Urothelium cell line (cell line): ENCODE measurements around the gene TIPARP.

ENCODE experiments used
- DNase-seq: peaks from one replicate; pipeline ENCODE4 v3.0.0; 2011; ENCODE audit warnings: low spot score, mixed read lengths
- FAIRE-seq: peaks from 2 replicates; lab custom pipeline; 2011; peaks lifted over from hg19 to GRCh38; lab: Jason Lieb, UNC

TIPARP gene

GRCh38 chr3:156675830-156676767 lies 1.7 kb downstream of the TIPARP start:
- peak; percentile 26 for DNase-seq
- FAIRE-seq, result no peak

- DNase-seq, result no peak
- no peak for FAIRE-seq
These were observed 2.5 kb downstream of the TIPARP start for GRCh38 chr3:156676768-156677479.

- DNase-seq (no peak), FAIRE-seq (no peak)
These were observed 3.1 kb downstream of the TIPARP start for GRCh38 chr3:156677536-156677935.

GRCh38 chr3:156678197-156678596 lies 3.8 kb downstream of the TIPARP start:
- DNase-seq (no peak), FAIRE-seq (no peak)

GRCh38 chr3:156680243-156680914 lies 6.0 kb downstream of the TIPARP start:
- FAIRE-seq, result no peak
- no peak for DNase-seq

- FAIRE-seq, result no peak
- DNase-seq, result no peak
These were observed 6.6 kb downstream of the TIPARP start for GRCh38 chr3:156681002-156681401.

- DNase-seq (no peak), FAIRE-seq (no peak)
These were observed 8.1 kb downstream of the TIPARP start for GRCh38 chr3:156682501-156682900.

GRCh38 chr3:156682963-156683362 lies 8.6 kb downstream of the TIPARP start:
- no peak for FAIRE-seq

GRCh38 chr3:156685198-156685597 lies 10.8 kb downstream of the TIPARP start:
- no peak for FAIRE-seq

More at GRCh38 chr3:156682963-156683362, 8.6 kb downstream of the TIPARP start:
- no peak for DNase-seq

GRCh38 chr3:156685752-156686151 lies 11.4 kb downstream of the TIPARP start:
- FAIRE-seq, result no peak
- no peak for DNase-seq

More at GRCh38 chr3:156685198-156685597, 10.8 kb downstream of the TIPARP start:
- DNase-seq, result no peak

GRCh38 chr3:156687023-156687422 lies 12.6 kb downstream of the TIPARP start:
- FAIRE-seq (no peak), DNase-seq (no peak)

GRCh38 chr3:156688632-156689452 lies 14.5 kb downstream of the TIPARP start:
- FAIRE-seq, result no peak
- DNase-seq, result no peak

GRCh38 chr3:156689608-156690007 lies 15.2 kb downstream of the TIPARP start:
- no peak for DNase-seq
- no peak for FAIRE-seq

- FAIRE-seq (no peak), DNase-seq (no peak)
These were observed 17.5 kb downstream of the TIPARP start for GRCh38 chr3:156691920-156692319.

- no peak for DNase-seq
- FAIRE-seq, result no peak
These were observed 18.8 kb downstream of the TIPARP start for GRCh38 chr3:156693166-156693565.

- no peak for FAIRE-seq
- no peak for DNase-seq
These were observed 20.1 kb downstream of the TIPARP start for GRCh38 chr3:156694536-156694935.

- DNase-seq (no peak), FAIRE-seq (no peak)
These were observed 28.0 kb downstream of the TIPARP start for GRCh38 chr3:156702367-156702766.

- FAIRE-seq (no peak), DNase-seq (no peak)
These were observed 30.1 kb downstream of the TIPARP start for GRCh38 chr3:156704370-156705036.

GRCh38 chr3:156705761-156706616 lies 31.6 kb downstream of the TIPARP start:
- FAIRE-seq, result no peak
- DNase-seq, result no peak
